Transverse colon (tissue), 4 donors: ENCODE results near the gene MRFAP1L1.

Experiments used
- EP300 ChIP-seq: sonication (generic); formaldehyde crosslinking; IDR thresholded peaks from one replicate; pipeline ENCODE4 v1.6.1; 2017; ENCODE audit warnings: antibody characterized with exemption, low read depth
- POLR2A ChIP-seq: fragments of 450-650 bp; IDR thresholded peaks from one replicate; pipeline ENCODE4 v1.6.1; 2016; ENCODE audit warnings: antibody characterized with exemption, mild to moderate bottlenecking, moderate library complexity
- POLR2AphosphoS5 ChIP-seq, 3 donors: sonication (generic); formaldehyde crosslinking; IDR thresholded peaks; one replicate each; pipeline ENCODE4 v1.6.1; 2016; ENCODE audit warnings: antibody characterized with exemption in 3 of 3
- TF ChIP-seq, protein P1 (sequence below), 5 experiments: fragments of 200-600 bp in 3 of 5; fragments of 450-650 bp in 2 of 5; sonication (generic) in 3 of 5; IDR thresholded peaks; 1 replicate in 2 of 5; 2 replicates in 3 of 5; pipeline ENCODE4 v1.5.1; 2016 to 2017; ENCODE audit warnings: antibody characterized with exemption in 5 of 5, inconsistent platforms in 3 of 5, mild to moderate bottlenecking in 2 of 5, moderate library complexity in 1 of 5

DNA sequence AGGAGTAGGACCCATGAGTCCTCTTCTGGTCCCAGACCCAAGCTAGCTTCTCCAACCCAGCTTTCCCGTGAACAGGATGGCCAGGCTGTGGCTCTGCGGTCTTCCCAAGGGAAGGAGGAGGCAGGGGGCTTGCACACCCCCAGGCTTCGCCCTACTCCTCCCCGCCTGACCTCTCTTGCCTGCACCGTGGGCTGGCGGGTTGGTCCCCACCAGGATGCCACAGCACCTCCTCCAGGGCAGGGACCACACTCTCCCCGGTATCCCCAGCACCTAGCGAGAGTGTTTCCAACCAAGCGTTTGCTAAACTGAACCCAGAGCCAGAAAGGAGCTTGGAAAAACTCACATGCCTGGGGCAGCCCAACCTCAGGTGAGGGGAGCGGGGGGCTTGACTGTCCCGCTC, 25.0 kb downstream of the MRFAP1L1 start:
- TF ChIP-seq, protein P1, sequence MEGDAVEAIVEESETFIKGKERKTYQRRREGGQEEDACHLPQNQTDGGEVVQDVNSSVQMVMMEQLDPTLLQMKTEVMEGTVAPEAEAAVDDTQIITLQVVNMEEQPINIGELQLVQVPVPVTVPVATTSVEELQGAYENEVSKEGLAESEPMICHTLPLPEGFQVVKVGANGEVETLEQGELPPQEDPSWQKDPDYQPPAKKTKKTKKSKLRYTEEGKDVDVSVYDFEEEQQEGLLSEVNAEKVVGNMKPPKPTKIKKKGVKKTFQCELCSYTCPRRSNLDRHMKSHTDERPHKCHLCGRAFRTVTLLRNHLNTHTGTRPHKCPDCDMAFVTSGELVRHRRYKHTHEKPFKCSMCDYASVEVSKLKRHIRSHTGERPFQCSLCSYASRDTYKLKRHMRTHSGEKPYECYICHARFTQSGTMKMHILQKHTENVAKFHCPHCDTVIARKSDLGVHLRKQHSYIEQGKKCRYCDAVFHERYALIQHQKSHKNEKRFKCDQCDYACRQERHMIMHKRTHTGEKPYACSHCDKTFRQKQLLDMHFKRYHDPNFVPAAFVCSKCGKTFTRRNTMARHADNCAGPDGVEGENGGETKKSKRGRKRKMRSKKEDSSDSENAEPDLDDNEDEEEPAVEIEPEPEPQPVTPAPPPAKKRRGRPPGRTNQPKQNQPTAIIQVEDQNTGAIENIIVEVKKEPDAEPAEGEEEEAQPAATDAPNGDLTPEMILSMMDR (IDR thresholded peaks at IDR 0.05): no peak
- TF ChIP-seq POLR2A (no peak), POLR2AphosphoS5 (IDR thresholded peaks at IDR 0.05) (no peak), EP300 (no peak)
